GM19240 (cell line): ENCODE measurements around the gene KLHL30.
"Not testable (repeated sequence)": the region's sequence is repeated elsewhere in the genome, so short reads cannot be mapped to it uniquely, and the experiment has no call there.

ENCODE experiments used
- DNase-seq: peaks from one replicate; pipeline ENCODE4 v3.0.0; 2011; ENCODE audit warnings: low spot score; ENCODE audit not compliant: insufficient read length

Gene KLHL30

GRCh38 chr2:238160206-238161129 is 22.0 kb downstream of the KLHL30 start:
- peak; percentile 55 for DNase-seq

DNA sequence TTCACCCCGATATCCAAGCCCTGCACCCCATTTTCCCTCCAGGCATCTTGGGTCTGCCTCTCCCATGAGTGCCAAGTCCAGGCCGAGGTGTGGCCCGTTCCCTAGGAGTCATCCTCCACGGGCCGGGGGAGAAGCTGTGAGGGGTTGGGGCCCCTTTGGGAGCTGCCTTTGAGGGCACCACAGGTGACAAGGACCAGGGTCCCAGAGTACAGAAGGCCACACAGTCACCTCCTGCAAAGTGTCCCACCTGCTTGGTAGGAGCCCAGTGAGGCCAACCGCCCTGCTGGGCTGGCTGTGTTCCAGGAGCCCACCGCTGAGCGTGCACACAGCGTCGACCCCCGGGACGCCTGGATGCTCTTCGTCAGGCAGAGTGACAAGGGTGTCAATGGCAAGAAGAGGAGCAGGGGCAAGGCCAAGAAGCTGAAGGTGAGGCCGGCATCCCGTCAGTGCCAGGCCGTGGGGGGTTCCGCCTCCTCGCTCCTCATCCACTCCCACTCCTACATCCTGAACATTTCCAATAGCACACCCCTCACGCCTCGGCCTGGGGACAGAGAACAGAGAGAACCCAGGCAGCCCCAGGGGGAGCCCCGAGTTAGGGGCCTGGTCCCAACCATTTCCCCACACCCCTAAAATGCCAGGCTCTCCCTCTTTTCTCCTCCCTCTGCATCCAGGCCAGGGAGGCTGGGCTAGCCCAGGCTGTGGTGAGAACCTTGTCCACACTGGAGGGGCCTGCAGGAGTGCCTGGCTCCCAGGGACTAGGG is 23.0 kb downstream of the KLHL30 start:
- no peak for DNase-seq

DNA sequence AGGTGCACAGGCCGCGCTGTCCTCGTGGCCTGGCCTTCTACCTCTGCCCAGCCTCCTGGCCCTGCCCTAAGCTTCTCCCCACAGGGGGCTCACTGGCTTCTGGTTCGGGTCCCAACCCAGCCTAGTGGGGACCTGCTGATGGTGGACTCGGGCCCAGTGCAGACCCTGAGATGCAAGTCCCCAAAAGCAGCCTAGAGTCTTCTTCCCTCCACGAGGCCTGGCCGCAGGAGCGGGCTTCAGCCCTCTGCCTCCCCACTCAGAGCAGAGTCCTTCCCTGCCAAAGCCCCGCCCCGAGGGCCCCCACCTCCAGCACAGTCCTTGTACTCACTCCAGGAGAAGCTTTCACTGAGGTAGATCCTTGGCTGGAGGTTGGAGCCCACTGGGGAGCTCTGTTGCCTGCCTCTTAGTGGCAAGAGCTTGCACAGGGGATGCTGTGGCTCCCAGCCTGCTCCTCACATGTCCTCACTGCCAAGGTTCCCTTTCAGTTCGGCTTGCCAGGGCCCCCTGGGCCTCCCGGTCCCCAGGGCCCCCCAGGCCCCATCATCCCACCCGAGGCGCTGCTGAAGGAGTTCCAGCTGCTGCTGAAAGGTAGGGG is 23.9 kb downstream of the KLHL30 start:
- DNase-seq = no peak

DNA sequence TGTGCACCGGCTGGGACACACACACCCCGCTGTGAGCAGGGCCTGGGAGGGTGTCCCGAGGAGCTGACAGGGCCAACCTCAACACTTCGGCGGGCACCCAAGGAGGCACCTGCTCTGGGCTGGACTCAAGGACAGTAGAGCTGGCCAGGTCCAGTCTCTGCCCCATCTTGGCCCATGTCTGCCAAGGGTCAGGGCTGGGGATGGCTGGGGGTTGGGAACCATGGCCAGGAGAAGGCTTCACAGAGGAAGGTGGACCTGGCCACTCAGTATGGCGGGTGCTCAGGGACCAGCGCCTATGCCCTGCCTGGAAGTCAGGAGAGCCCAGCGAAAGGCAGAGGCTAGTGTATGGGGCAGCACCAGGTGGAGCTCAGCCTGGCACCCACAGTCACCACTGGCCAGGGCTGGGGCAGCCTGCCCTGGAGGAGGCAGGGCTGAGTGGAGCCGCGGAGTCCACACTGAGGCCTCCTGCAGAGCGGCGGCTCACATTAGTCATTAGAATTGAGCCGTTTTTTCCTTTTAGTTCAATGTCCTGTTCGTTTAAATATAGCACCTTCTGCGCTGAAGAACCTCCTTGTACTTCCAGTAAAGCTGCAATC is 24.5 kb downstream of the KLHL30 start:
- DNase-seq = no peak

DNA sequence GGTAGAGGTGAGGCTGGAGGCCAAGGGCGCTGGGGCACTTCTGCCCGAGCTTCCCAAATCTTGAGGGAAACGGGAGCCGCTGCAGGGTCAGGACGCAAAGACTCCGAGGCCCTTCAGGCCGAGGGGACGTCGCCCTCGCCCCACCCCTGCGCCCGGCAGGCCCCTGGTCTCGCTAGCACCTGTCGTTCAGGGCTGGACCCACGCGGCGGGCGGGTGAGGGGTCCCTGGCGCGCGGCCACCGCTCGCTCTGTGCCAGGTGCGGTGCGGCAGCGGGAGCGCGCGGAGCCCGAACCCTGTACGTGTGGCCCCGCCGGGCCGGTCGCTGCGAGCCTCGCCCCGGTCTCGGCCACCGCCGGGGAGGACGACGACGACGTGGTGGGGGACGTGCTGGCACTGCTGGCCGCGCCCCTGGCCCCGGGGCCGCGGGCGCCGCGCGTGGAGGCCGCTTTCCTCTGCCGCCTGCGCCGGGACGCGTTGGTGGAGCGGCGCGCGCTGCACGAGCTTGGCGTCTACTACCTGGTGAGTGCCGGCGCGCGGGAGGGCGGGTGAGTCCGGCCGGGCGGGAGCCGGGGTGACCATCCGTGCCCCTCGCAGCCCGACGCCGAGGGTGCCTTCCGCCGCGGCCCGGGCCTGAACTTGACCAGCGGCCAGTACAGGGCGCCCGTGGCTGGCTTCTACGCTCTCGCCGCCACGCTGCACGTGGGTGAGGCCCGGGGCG is 25.2 kb downstream of the KLHL30 start:
- no peak for DNase-seq

GRCh38 chr2:238164906-238165287 is 26.4 kb downstream of the KLHL30 start:
- DNase-seq = no peak

- no peak for DNase-seq
Measured at GRCh38 chr2:238165288-238165921, 26.9 kb downstream of the KLHL30 start.

DNA sequence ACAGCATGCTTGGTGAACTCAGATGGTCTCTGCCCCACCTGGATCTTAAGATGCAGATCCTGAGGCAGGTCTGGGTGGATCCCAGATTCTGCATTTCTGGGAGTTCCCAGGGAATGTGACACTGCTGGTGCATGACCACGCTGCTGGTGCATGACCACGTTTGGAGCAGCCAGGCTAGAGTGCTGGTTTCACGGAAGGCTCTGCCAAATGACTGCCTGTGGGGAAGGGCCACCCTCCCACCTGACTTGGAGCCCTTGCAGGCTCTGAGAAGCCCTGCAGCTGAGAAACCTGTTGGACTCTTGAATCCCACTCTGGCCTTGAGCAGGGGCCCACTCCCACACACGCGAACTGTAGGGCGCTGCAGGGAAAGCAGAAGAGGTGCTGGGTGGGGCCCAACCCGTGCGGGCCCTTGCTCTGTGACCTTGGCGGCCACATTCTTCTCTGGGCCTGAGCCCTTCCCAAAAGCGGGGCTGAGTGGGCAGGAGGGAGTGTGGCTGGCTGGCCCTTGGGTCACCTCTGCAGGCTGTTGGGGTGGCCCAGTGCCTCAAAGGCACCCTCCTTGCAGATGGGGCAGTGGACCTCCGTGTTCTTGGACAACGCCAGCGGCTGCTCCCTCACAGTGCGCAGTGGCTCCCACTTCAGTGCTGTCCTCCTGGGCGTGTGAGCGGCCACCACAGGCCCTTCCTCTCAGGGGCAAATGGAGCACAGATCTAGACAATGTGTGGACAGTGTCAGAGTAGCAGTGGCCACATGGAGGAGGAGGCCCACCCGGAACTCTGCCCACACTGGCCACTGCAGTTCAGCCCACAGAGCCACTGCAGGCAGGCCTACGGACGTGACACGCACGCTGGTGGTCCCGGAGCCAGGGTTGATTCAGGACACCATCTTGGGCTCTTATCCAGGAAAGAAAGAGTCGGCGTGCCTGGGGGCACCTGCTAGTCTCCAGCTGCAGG is 28.2 kb downstream of the KLHL30 start:
- no peak for DNase-seq

DNA sequence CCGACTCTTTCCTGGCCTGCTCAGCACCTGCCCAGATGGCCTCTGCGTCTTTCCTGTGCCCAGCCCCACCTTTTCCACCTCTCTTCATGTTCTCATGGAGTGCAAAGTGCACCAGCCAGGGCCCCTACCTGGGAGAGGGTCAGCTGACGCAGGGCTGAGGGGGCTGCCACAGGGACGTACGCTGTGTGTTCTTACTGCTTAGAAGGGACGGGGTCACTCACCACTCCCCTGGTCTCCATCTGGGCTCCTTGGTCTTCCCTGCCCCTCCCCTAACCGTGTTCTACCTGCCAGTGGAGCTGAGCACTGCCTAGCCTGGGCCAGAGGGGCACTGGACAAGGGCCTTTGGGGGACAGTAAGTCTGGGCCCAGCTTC is 28.9 kb downstream of the KLHL30 start:
- no peak for DNase-seq

GRCh38 chr2:238167761-238168160 is 29.3 kb downstream of the KLHL30 start:
- no peak for DNase-seq

DNA sequence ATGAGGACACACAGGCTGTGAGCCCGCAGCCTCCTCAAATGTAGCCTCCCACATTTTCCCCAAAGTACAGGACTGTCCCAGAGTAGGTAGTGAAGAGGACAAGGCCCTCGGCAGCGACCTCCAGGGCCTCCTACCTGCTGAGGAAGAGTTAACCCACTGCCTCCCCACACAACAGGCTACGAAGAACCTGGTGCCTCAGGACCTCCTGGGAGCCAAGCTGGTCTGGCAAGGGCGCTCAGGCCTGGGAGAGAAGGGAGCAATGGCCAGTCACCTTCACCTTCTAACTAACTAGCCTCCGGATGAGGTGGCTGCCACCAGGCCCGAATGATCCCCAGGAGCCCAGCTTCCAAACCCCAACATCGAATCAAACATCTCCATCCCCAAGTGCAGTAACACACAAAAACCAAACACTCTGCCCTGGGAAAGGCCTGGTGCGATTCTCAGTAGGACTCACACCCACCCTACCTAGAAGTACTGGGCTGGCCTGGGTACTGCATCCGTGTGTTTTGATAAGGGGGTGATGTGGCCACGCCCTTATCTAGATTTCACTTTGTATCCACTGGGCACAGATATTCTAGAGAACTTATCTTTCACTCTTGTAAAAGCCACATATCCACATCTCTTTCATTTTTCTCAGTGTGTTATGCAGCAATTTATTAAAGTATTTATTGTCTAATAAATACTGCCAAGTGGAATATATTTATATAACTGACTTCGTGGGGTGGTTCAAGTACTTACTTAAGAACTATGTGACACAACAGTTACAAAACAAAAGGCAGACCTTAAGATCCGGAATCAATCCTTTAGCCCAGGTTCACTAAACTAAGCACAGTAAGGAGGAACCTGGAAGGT is 30.0 kb downstream of the KLHL30 start:
- DNase-seq = no peak

GRCh38 chr2:238169048-238169707 is 30.7 kb downstream of the KLHL30 start:
- no peak for DNase-seq

- DNase-seq = no peak
Measured at GRCh38 chr2:238169708-238170251, 31.3 kb downstream of the KLHL30 start.

DNA sequence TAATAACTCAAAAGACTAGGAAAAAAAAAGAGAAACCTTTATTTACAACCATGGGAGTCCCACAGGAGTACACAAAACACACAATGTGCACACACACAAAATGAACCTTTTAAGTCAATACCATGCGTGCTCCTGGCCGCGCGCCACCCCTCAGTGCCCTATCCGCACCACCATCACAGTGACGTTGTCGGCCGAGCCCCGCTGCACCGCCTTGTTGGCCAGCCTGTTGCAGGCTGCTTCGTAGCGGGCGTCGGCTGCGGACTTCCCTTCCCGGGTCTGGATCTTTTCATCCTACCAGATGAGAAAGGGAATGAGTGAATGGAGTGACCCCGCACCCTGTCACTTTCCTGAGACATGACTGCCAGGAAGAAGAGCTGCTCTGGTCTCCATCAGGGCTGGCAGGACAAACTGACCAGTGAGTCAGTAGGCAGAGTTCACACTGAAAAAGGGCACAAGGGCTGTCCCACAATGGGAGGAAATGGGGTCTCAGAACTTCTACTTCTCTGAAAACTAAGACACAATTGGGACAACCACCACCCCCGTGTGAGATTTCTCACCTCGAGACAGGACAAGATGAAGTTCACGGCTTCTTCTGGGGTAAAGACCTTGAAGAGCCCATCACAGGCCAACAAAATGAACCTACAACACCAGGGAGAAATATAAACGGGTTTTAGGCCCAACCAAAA is 32.1 kb downstream of the KLHL30 start:
- DNase-seq = no peak

GRCh38 chr2:238171072-238171431 is 32.6 kb downstream of the KLHL30 start:
- DNase-seq = not testable (repeated sequence)

- DNase-seq = no peak
Measured at GRCh38 chr2:238171575-238172187, 33.2 kb downstream of the KLHL30 start.

DNA sequence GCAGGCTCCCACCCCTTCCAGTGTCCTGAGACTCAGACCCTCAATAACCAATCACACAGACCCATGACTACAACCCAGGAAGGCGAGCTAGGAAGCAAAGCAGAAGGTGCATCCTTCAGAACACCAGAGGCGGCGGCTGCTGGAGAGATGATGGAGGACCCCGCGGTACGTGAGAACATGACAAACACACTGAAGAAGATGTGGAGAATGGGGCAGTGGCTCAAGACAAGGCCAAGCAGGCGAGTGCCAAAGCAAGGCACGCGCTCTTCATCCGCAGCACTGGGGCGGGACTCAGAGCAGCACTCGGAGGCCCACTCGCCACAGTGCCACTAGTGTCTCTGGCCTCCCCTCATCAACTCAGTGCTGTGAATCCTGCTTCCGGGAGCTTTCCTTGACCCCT is 34.0 kb downstream of the KLHL30 start:
- no peak for DNase-seq
